B cell (primary cell): ENCODE measurements around the gene ZNF784. TPM values are rescaled to one million over a fixed set of nuclear protein-coding genes. Genes with fewer than 3 reads are reported as not detected.
A peak's percentile ranks its signal among the peaks of the same experiment; 100 is the strongest.

Experiments used
- ATAC-seq: fragments of 200-7000 bp; cut with Tn5 transposase; one replicate; pipeline ENCODE4 v1.10.0; 2021; ENCODE audit warnings: low read depth, mild to moderate bottlenecking, moderate number of reproducible peaks, moderate library complexity
- CTCF ChIA-PET: fragments of 350-600 bp; sonication (Branson Sonifier 250); formaldehyde crosslinking; loops from one replicate; lab custom pipeline; 2021; ENCODE audit warnings: antibody characterized with exemption, inconsistent platforms; lab: Charles Lee
- POLR2A ChIA-PET: fragments of 350-600 bp; sonication (Branson Sonifier 250); formaldehyde crosslinking; loops from one replicate; lab custom pipeline; 2021; ENCODE audit warnings: antibody characterized with exemption; lab: Charles Lee
- DNase-seq: peaks from one replicate; pipeline ENCODE4 v3.0.0; 2013
- H2AFZ ChIP-seq: 2 replicates; pipeline ENCODE4 v1.6.1; 2012; ENCODE audit warnings: mild to moderate bottlenecking, low read depth, low read length; ENCODE audit not compliant: insufficient read depth, poor library complexity, severe bottlenecking
- H3K27ac ChIP-seq, 2 donors: 1 replicate in 1 of 2; 2 replicates in 1 of 2; pipeline ENCODE4 v1.5.1; 2012 to 2013; ENCODE audit warnings: low read length in 2 of 2, mild to moderate bottlenecking in 2 of 2, moderate library complexity in 1 of 2
- H3K27me3 ChIP-seq, 4 experiments: fragments of 200-600 bp in 1 of 4; sonication (generic) in 1 of 4; replicated peaks in 1 of 4; 1 replicate in 2 of 4; 2 replicates in 2 of 4; pipeline versions ENCODE4 v1.6.1 to v1.7.0; 2013 to 2016; ENCODE audit warnings: low read length in 3 of 4, mild to moderate bottlenecking in 2 of 4, mixed read lengths in 1 of 4, moderate library complexity in 1 of 4; ENCODE audit not compliant: insufficient read depth in 4 of 4, control insufficient read depth in 3 of 4; ENCODE audit errors: control extremely low read depth in 1 of 4
- H3K36me3 ChIP-seq, 2 experiments: replicated peaks in 1 of 2; 1 replicate in 1 of 2; 2 replicates in 1 of 2; pipeline versions ENCODE4 v1.6.1 to v1.7.1; 2013; ENCODE audit warnings: low read length in 1 of 2; ENCODE audit not compliant: insufficient read depth in 2 of 2, control insufficient read depth in 1 of 2; ENCODE audit errors: control extremely low read depth in 1 of 2, extremely low read depth in 1 of 2
- H3K4me1 ChIP-seq, 2 donors: fragments of 200-600 bp in 1 of 2; sonication (generic) in 1 of 2; 1 replicate in 1 of 2; 2 replicates in 1 of 2; pipeline versions ENCODE4 v1.5.1 to v1.6.1; 2013 to 2017; ENCODE audit warnings: low read length in 2 of 2; ENCODE audit not compliant: control insufficient read depth in 2 of 2, insufficient read depth in 2 of 2
- H3K4me2 ChIP-seq: replicated peaks from 2 replicates; pipeline ENCODE3; 2012; ENCODE audit warnings: mild to moderate bottlenecking, low read depth, low read length; ENCODE audit not compliant: poor library complexity, severe bottlenecking
- H3K4me3 ChIP-seq, 5 experiments: fragments of 200-600 bp in 1 of 5; sonication (generic) in 1 of 5; 1 replicate in 3 of 5; 2 replicates in 2 of 5; pipeline versions ENCODE4 v1.5.1 to v1.7.0; 2011 to 2016; ENCODE audit warnings: low read length in 4 of 5, mild to moderate bottlenecking in 4 of 5, low read depth in 2 of 5, control low read depth in 1 of 5, moderate library complexity in 1 of 5; ENCODE audit not compliant: insufficient read depth in 1 of 5; ENCODE audit errors: control extremely low read depth in 1 of 5, extremely low read depth in 1 of 5
- H3K79me2 ChIP-seq: fragments of 200-600 bp; sonication (generic); one replicate; pipeline ENCODE4 v1.6.0; 2016; ENCODE audit warnings: low read length; ENCODE audit not compliant: control insufficient read depth, insufficient read depth
- H3K9ac ChIP-seq: fragments of 200-600 bp; sonication (generic); 2 replicates; pipeline ENCODE4 v1.6.1; 2017; ENCODE audit warnings: mild to moderate bottlenecking, low read length, moderate library complexity
- H3K9me3 ChIP-seq, 3 donors: one replicate each; pipeline versions ENCODE4 v1.6.1 to v1.7.1; 2013; ENCODE audit warnings: low read length in 2 of 3; ENCODE audit not compliant: control insufficient read depth in 2 of 3, insufficient read depth in 1 of 3; ENCODE audit errors: control extremely low read depth in 1 of 3
- H4K20me1 ChIP-seq: 2 replicates; pipeline ENCODE4 v1.6.0; 2012; ENCODE audit warnings: mild to moderate bottlenecking, low read length; ENCODE audit not compliant: insufficient read depth, control insufficient read depth, poor library complexity, severe bottlenecking
- H3K27ac Mint-ChIP-seq: one replicate; pipeline ENCODE4 v1.8.0; 2021; ENCODE audit warnings: mixed read lengths
- H3K27me3 Mint-ChIP-seq: one replicate; pipeline ENCODE4 v1.8.0; 2021; ENCODE audit warnings: mixed read lengths
- H3K4me1 Mint-ChIP-seq: one replicate; pipeline ENCODE4 v1.8.0; 2021; ENCODE audit warnings: mixed read lengths
- H3K4me3 Mint-ChIP-seq: one replicate; pipeline ENCODE4 v1.8.0; 2021; ENCODE audit warnings: mixed read lengths
- H3K9me3 Mint-ChIP-seq: one replicate; pipeline ENCODE4 v1.8.0; 2022; ENCODE audit warnings: mixed read lengths; ENCODE audit not compliant: insufficient read depth
- EZH2 ChIP-seq: IDR thresholded peaks from 2 replicates; pipeline ENCODE4 v1.6.1; 2012; ENCODE audit warnings: borderline replicate concordance, low read depth, mild to moderate bottlenecking, moderate library complexity, low read length; ENCODE audit not compliant: insufficient read depth, poor library complexity, severe bottlenecking
- WGBS: methylation state at CpG from one replicate; pipeline ENCODE4 v1.1.5; 2013; ENCODE audit warnings: missing lambda C conversion rate; ENCODE audit not compliant: insufficient coverage; 5-methylcytosine and 5-hydroxymethylcytosine counted together
- intact Hi-C: fragments of 100-400 bp; cut with micrococcal nuclease; formaldehyde crosslinking; loops from one replicate; pipeline ENCODE4 v1.10.0; 2022
- polyA plus RNA-seq: library from polyadenylated mRNA; depleted of rRNA; stranded (reverse); fragments of >200 nt; gene quantifications from 2 replicates; pipeline ENCODE4 v1.2.3, GENCODE V29; 2012
- total RNA-seq, 2 donors: library from RNA; stranded (reverse); fragments of 120-200 nt in 1 of 2; gene quantifications; 1 replicate in 1 of 2; 2 replicates in 1 of 2; pipeline versions ENCODE4 v1.2.3 to v1.2.4, GENCODE V29; 2013 to 2022
- TF ChIP-seq, protein P1 (sequence below): fragments of 200-600 bp; IDR thresholded peaks from one replicate; pipeline ENCODE4 v1.8.0; 2022; ENCODE audit warnings: antibody characterized with exemption, mild to moderate bottlenecking

ZNF784 gene
- total and polyA plus RNA-seq, 2 donors (not counting 1 experiment from before 2014, with no cell fraction given) = 9.2 to 9.7 TPM

DNA sequence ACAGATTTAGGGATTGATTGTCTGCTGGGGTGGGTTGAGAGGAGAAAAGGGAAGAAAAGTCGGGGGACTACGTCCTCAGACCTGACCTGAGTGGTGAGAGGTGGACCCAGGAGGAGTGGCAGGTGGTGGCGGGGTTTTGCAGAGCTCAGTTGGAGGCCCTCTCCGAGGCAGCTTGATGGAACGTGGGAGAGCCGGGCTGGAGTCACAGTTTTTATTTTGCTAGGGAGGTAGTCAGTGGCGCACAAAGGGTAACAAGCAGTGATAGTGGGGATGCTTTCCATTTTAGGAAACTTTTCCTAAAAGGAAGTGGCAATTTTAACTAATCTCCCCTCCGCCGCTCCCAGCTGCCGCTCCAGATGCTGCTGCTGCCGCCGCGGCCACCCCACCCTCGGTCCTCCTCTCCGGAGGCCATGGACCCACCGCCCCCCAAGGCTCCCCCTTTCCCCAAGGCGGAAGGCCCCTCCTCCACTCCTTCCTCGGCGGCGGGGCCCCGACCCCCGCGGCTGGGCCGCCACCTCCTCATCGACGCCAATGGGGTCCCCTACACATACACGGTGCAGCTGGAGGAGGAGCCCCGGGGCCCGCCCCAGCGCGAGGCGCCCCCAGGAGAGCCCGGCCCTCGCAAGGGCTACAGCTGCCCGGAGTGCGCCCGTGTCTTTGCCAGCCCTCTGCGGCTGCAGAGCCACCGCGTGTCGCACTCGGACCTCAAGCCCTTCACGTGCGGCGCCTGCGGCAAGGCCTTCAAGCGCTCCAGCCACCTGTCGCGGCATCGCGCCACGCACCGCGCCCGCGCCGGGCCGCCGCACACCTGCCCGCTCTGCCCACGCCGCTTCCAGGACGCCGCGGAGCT is 18.0 kb upstream of the ZNF784 start:
- TF ChIP-seq EZH2 = no peak
- TF ChIP-seq, protein P1, sequence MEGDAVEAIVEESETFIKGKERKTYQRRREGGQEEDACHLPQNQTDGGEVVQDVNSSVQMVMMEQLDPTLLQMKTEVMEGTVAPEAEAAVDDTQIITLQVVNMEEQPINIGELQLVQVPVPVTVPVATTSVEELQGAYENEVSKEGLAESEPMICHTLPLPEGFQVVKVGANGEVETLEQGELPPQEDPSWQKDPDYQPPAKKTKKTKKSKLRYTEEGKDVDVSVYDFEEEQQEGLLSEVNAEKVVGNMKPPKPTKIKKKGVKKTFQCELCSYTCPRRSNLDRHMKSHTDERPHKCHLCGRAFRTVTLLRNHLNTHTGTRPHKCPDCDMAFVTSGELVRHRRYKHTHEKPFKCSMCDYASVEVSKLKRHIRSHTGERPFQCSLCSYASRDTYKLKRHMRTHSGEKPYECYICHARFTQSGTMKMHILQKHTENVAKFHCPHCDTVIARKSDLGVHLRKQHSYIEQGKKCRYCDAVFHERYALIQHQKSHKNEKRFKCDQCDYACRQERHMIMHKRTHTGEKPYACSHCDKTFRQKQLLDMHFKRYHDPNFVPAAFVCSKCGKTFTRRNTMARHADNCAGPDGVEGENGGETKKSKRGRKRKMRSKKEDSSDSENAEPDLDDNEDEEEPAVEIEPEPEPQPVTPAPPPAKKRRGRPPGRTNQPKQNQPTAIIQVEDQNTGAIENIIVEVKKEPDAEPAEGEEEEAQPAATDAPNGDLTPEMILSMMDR = no peak
- DNase-seq (peak; percentile 69), ATAC-seq (peak; percentile 13)
- Histone ChIP-seq H2AFZ (peak overlapping the region; percentile 53), H3K79me2 (peaks cover 34% of the 10 kb centered on the region), H4K20me1 (peaks cover 21% of the 10 kb centered on the region), H3K4me2 (peak overlapping the region; percentile 96), H3K4me1 (peaks cover 32 to 67% of the 10 kb centered on the region in 2 donors), H3K27me3 (no peaks in the 10 kb centered on the region), H3K9me3 (peaks cover 0 to 11% (median 0%) of the 10 kb centered on the region in 3 donors), H3K36me3 (peaks cover 0 to 13% of the 10 kb centered on the region in 2 experiments), H3K9ac (peak overlapping the region; percentile 77), H3K27ac (peak overlapping the region; percentile 79 to 82), H3K4me3 (peak overlapping the region; percentile 19 to 85 (median 78))
- no peaks in the 10 kb centered on the region for H3K27me3 Mint-ChIP-seq
- ChIA-PET POLR2A (interaction anchor here (0.6 to 1.9 kb wide), 11 partner anchors 8 to 384 kb away, joined by 3 to 17 read pairs (median 4); partner anchors contain the start of genes FIZ1, PPP6R1, U2AF2 and ZNF524), CTCF (interaction anchor here (0.8 to 1.9 kb wide), 5 partner anchors 10 to 38 kb away, joined by 3 to 22 read pairs (median 4); partner anchors contain the start of gene U2AF2)
- no peaks in the 10 kb centered on the region for H3K9me3 Mint-ChIP-seq
- intact Hi-C loops = loop anchor here (1.0 to 5.0 kb wide), 5 partner anchors 7 to 235 kb away; partner anchors contain the start of genes EPN1, UBE2S and ZNF865
- WGBS = under 1% methylated on average over 58 of the region's 65 CpGs
- peak overlapping the region; percentile 88 for H3K4me3 Mint-ChIP-seq
- peak overlapping the region; percentile 98 for H3K27ac Mint-ChIP-seq
- peaks cover 66% of the 10 kb centered on the region for H3K4me1 Mint-ChIP-seq
